ENCODE results near the gene PTGDS.

GRCh38 chr9:136952876-136953770 is 24.2 kb upstream of the PTGDS start:
- no peak for TF ChIP-seq CTCF (IDR thresholded peaks at IDR 0.05)
- no peak for TF ChIP-seq POLR2A (IDR thresholded peaks at IDR 0.05; ENCODE audit: low read depth)

Measured in esophagus muscularis mucosa (tissue), 3 donors.